Measurements from ENCODE around the gene SORBS1. TPM values are rescaled to one million over a fixed set of nuclear protein-coding genes. Genes with fewer than 3 reads are reported as not detected.
"Not testable (repeated sequence)": the region's sequence is repeated elsewhere in the genome, so short reads cannot be mapped to it uniquely, and the experiment has no call there.

Gene SORBS1
- total RNA-seq, 2 donors from 2014 or later, result 16.7 to 17.9 TPM

DNA sequence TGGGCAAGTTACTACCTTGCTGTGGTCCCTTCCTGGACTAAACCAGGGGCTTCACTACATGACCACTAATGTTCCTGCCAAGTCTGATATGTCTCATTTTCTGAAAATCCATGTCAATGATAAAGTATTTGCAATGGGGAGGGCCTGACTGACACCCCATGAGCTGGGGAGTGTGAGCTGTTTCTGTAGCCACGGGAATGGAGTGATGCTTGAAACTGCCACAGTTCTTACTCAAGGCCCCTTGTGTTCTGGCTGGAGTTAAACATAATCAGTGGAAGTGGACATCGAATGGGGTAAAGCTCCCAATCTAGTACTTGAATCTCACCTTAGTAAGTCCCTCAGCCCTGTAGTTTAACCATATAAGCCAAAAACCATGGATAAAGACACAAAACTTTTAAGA lies 208.5 kb downstream of the SORBS1 start:
- Mint-ChIP-seq H3K27me3 (ENCODE audit: insufficient read depth) (no peaks in the 10 kb centered on the region), H3K27ac (no peak overlapping the region)
- no peak for DNase-seq

DNA sequence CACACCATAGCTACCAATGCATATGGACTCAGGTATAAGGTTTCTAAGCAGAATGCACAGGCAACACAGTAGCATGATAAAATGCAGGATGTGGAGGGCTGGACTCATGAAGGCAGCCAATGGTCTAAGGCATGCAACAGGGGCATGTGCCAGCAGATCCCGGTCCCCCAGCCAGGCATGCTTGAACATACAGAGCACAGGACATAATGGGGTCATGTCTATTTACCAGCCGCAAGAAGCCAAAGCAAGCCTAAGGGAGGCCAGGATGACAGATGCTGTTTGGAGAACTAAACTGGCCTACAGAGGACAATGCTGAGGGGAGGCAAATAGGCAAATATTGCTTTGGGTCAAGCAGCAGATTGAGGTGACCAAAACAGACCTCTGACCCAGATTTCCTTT lies 210.3 kb downstream of the SORBS1 start:
- H3K27ac Mint-ChIP-seq, result no peak overlapping the region
- no peaks in the 10 kb centered on the region for H3K27me3 Mint-ChIP-seq (ENCODE audit: insufficient read depth)
- no peak overlapping the region for H3K27ac ChIP-seq (ENCODE audit: low read depth, low read length)
- H3K4me3 ChIP-seq (ENCODE audit: low read length), result no peak overlapping the region
- no peak for DNase-seq
- H3K9me3 ChIP-seq (ENCODE audit: control insufficient read depth, low read length), result no peaks in the 10 kb centered on the region
- H3K4me1 ChIP-seq (ENCODE audit: control insufficient read depth, insufficient read depth, low read length), result peaks cover 13% of the 10 kb centered on the region
- H3K4me3 Mint-ChIP-seq, result no peak overlapping the region
- H3K4me1 Mint-ChIP-seq, result peaks cover 22% of the 10 kb centered on the region
- H3K27me3 ChIP-seq (ENCODE audit: control insufficient read depth, insufficient read depth, low read length, poor library complexity, severe bottlenecking), result no peaks in the 10 kb centered on the region
- no peaks in the 10 kb centered on the region for H3K36me3 ChIP-seq (ENCODE audit: control insufficient read depth, insufficient read depth, low read length)
- 90 to 100% methylated on average over 2 of the region's 2 CpGs for WGBS, 2 experiments (ENCODE audit: insufficient coverage in 1 of 2, insufficient read length in 1 of 2)
- H3K9ac ChIP-seq (ENCODE audit: extremely low read depth, low read length, poor library complexity, severe bottlenecking), result no peak overlapping the region
- H3K36me3 Mint-ChIP-seq (ENCODE audit: low read depth), result peaks cover 13% of the 10 kb centered on the region
- no peaks in the 10 kb centered on the region for H3K9me3 Mint-ChIP-seq
- TF ChIP-seq, protein P1, sequence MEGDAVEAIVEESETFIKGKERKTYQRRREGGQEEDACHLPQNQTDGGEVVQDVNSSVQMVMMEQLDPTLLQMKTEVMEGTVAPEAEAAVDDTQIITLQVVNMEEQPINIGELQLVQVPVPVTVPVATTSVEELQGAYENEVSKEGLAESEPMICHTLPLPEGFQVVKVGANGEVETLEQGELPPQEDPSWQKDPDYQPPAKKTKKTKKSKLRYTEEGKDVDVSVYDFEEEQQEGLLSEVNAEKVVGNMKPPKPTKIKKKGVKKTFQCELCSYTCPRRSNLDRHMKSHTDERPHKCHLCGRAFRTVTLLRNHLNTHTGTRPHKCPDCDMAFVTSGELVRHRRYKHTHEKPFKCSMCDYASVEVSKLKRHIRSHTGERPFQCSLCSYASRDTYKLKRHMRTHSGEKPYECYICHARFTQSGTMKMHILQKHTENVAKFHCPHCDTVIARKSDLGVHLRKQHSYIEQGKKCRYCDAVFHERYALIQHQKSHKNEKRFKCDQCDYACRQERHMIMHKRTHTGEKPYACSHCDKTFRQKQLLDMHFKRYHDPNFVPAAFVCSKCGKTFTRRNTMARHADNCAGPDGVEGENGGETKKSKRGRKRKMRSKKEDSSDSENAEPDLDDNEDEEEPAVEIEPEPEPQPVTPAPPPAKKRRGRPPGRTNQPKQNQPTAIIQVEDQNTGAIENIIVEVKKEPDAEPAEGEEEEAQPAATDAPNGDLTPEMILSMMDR (conservative IDR thresholded peaks at IDR 0.05), result no peak

More for the DNA sequence above, 208.5 kb downstream of the SORBS1 start:
- Mint-ChIP-seq H3K4me1 (peaks cover 10% of the 10 kb centered on the region), H3K9me3 (no peaks in the 10 kb centered on the region), H3K36me3 (ENCODE audit: low read depth) (peaks cover 19% of the 10 kb centered on the region), H3K4me3 (no peak overlapping the region)
- 80 to 98% methylated on average over 2 of the region's 2 CpGs for WGBS, 2 experiments (ENCODE audit: insufficient coverage in 1 of 2, insufficient read length in 1 of 2)
- Histone ChIP-seq H3K4me3 (ENCODE audit: low read length) (no peak overlapping the region), H3K4me1 (ENCODE audit: control insufficient read depth, insufficient read depth, low read length) (peaks cover 9% of the 10 kb centered on the region), H3K9ac (ENCODE audit: extremely low read depth, low read length, poor library complexity, severe bottlenecking) (no peak overlapping the region), H3K36me3 (ENCODE audit: control insufficient read depth, insufficient read depth, low read length) (no peaks in the 10 kb centered on the region), H3K27ac (ENCODE audit: low read depth, low read length) (no peak overlapping the region), H3K27me3 (ENCODE audit: control insufficient read depth, insufficient read depth, low read length, poor library complexity, severe bottlenecking) (no peaks in the 10 kb centered on the region), H3K9me3 (ENCODE audit: control insufficient read depth, low read length) (no peaks in the 10 kb centered on the region)
- TF ChIP-seq, protein P1 (conservative IDR thresholded peaks at IDR 0.05), result no peak

DNA sequence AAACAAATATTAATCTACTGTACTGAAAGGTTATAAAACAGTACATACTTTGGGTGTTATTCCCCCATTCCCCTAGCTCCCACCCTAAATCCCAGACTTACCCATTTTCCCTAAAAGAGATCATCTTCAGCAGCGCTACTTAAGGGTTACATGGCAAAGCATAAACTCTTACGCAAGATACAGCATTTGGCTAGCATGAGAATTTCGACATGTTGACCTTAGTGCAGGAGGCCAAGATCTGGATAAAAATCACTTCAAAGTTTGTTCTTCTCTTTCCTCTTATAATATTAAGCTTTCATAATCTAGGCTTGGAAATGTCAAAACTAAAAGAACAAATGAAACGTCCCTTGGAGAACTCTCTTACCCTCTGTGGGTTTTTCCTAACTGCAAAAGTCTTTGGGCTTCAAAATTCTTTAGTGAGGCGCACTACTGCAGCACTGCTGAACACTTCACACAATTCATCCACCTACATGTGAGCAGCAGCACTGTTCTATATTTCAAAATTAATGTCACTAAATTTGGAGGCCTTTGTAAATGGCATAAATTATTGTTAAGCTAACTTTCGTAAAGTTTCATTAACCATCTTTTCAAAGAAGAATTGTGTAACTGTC lies 210.8 kb downstream of the SORBS1 start:
- peaks cover 22% of the 10 kb centered on the region for H3K4me1 Mint-ChIP-seq
- Histone ChIP-seq H3K27me3 (ENCODE audit: control insufficient read depth, insufficient read depth, low read length, poor library complexity, severe bottlenecking) (no peaks in the 10 kb centered on the region), H3K27ac (ENCODE audit: low read depth, low read length) (no peak overlapping the region), H3K4me1 (ENCODE audit: control insufficient read depth, insufficient read depth, low read length) (peaks cover 13% of the 10 kb centered on the region), H3K9ac (ENCODE audit: extremely low read depth, low read length, poor library complexity, severe bottlenecking) (no peak overlapping the region), H3K4me3 (ENCODE audit: low read length) (no peak overlapping the region), H3K9me3 (ENCODE audit: control insufficient read depth, low read length) (no peaks in the 10 kb centered on the region), H3K36me3 (ENCODE audit: control insufficient read depth, insufficient read depth, low read length) (no peaks in the 10 kb centered on the region)
- 94 to 97% methylated on average over 3 to 6 of the region's 6 CpGs for whole genome bisulfite sequencing, 2 experiments (ENCODE audit: insufficient coverage in 1 of 2, insufficient read length in 1 of 2)
- no peak for DNase-seq
- no peaks in the 10 kb centered on the region for H3K27me3 Mint-ChIP-seq (ENCODE audit: insufficient read depth)
- H3K27ac Mint-ChIP-seq, result no peak overlapping the region
- no peak overlapping the region for H3K4me3 Mint-ChIP-seq
- H3K36me3 Mint-ChIP-seq (ENCODE audit: low read depth), result peaks cover 8% of the 10 kb centered on the region
- no peaks in the 10 kb centered on the region for H3K9me3 Mint-ChIP-seq
- TF ChIP-seq, protein P1 (conservative IDR thresholded peaks at IDR 0.05), result no peak

DNA sequence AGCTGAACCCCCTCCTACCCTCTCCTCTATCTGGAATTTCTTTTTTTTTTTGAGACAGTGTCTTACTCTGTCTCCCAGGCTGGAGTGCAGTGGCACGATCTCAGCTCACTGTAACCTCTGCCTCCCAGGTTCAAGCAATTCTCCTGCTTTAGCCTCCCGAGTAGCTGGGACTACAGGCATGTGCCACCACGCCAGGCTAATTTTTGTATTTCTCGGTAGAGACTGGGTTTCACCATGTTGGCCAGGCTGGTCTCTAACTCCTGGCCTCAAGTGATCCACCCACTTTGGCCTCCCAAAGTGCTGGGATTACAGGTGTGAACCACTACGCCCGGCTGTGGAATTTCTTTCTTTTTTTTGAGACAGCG lies 213.8 kb downstream of the SORBS1 start:
- not testable (repeated sequence) for DNase-seq; H3K27ac ChIP-seq (ENCODE audit: low read depth, low read length); H3K36me3 ChIP-seq (ENCODE audit: control insufficient read depth, insufficient read depth, low read length); H3K36me3 Mint-ChIP-seq (ENCODE audit: low read depth); H3K9ac ChIP-seq (ENCODE audit: extremely low read depth, low read length, poor library complexity, severe bottlenecking); H3K9me3 ChIP-seq (ENCODE audit: control insufficient read depth, low read length); H3K4me3 ChIP-seq (ENCODE audit: low read length); H3K4me3 Mint-ChIP-seq; H3K27me3 Mint-ChIP-seq (ENCODE audit: insufficient read depth); H3K27me3 ChIP-seq (ENCODE audit: control insufficient read depth, insufficient read depth, low read length, poor library complexity, severe bottlenecking); H3K9me3 Mint-ChIP-seq
- peak overlapping the region; percentile 67 for H3K27ac Mint-ChIP-seq
- H3K4me1 Mint-ChIP-seq, result peaks cover 22% of the 10 kb centered on the region
- H3K4me1 ChIP-seq (ENCODE audit: control insufficient read depth, insufficient read depth, low read length), result peaks cover 13% of the 10 kb centered on the region
- 82% methylated on average over 7 of the region's 7 CpGs for WGBS, 2 experiments (ENCODE audit: insufficient coverage in 1 of 2, insufficient read length in 1 of 2)

Data from endodermal cell (in vitro differentiated cells).